SU-DHL-6 (cell line): Measurements from ENCODE around the gene WDPCP.

Experiments used
- H2AFZ ChIP-seq: fragments of 200-600 bp; sonication (generic); 2 replicates; pipeline ENCODE4 v1.6.1; 2014; ENCODE audit warnings: low read depth, mild to moderate bottlenecking, moderate library complexity, mixed read lengths, antibody characterized with exemption, low read length; ENCODE audit not compliant: severe bottlenecking
- H3F3A ChIP-seq: fragments of 200-600 bp; shearing (Covaris generic); 2 replicates; pipeline ENCODE4 v1.6.0; 2016; ENCODE audit warnings: antibody characterized with exemption, mild to moderate bottlenecking; ENCODE audit not compliant: insufficient read depth
- H3K27ac ChIP-seq: fragments of 200-600 bp; sonication (generic); 2 replicates; pipeline ENCODE4 v1.5.1; 2016; ENCODE audit warnings: low read depth, mild to moderate bottlenecking, low read length, moderate library complexity, mixed read lengths
- H3K27me3 ChIP-seq: fragments of 200-600 bp; sonication (generic), shearing (Covaris generic); 2 replicates; pipeline ENCODE4 v1.6.0; 2014; ENCODE audit warnings: mild to moderate bottlenecking, low read length
- H3K36me3 ChIP-seq: fragments of 200-600 bp; sonication (generic); 2 replicates; pipeline ENCODE4 v1.6.1; 2014; ENCODE audit warnings: mild to moderate bottlenecking, low read length, mixed read lengths
- H3K4me2 ChIP-seq: fragments of 300-600, 200-600 bp; shearing (Covaris generic), sonication (generic); 2 replicates; pipeline ENCODE4 v1.6.0; 2014; ENCODE audit warnings: low read length, low read depth, mild to moderate bottlenecking; ENCODE audit not compliant: poor library complexity, severe bottlenecking
- H3K4me3 ChIP-seq: fragments of 200-600 bp; sonication (generic); 2 replicates; pipeline ENCODE4 v1.5.1; 2014; ENCODE audit warnings: antibody characterized with exemption, low read length, mild to moderate bottlenecking, mixed read lengths; ENCODE audit not compliant: insufficient read depth, poor library complexity, severe bottlenecking
- H3K79me2 ChIP-seq: fragments of 200-600 bp; sonication (generic); 2 replicates; pipeline ENCODE4 v1.6.1; 2014; ENCODE audit warnings: mild to moderate bottlenecking, low read length, moderate library complexity; ENCODE audit not compliant: insufficient read depth
- H3K9ac ChIP-seq: fragments of 200-600 bp; sonication (generic); 2 replicates; pipeline ENCODE4 v1.7.0; 2014; ENCODE audit warnings: mild to moderate bottlenecking, low read length
- H3K9me2 ChIP-seq: fragments of 200-600 bp; sonication (generic); replicated peaks from 2 replicates; pipeline ENCODE4 v1.6.1; 2014; ENCODE audit warnings: low read length; ENCODE audit not compliant: insufficient read depth
- H3K9me3 ChIP-seq: fragments of 200-600 bp; sonication (generic); 2 replicates; pipeline ENCODE4 v1.6.1; 2014; ENCODE audit warnings: low read length, mixed read lengths; ENCODE audit not compliant: insufficient read depth
- H4K20me1 ChIP-seq: fragments of 200-600 bp; sonication (generic); 2 replicates; pipeline ENCODE4 v1.6.1; 2014; ENCODE audit warnings: low read depth, mild to moderate bottlenecking, antibody characterized with exemption, low read length, moderate library complexity, mixed read lengths
- CTCF ChIP-seq: fragments of 200-600 bp; sonication (generic); IDR thresholded peaks from one replicate; pipeline ENCODE4 v1.5.1; 2017; ENCODE audit warnings: antibody characterized with exemption, mild to moderate bottlenecking, low read length, moderate library complexity; ENCODE audit not compliant: insufficient read depth, poor library complexity, severe bottlenecking
- EZH2phosphoT487 ChIP-seq: fragments of 200-600 bp; sonication (generic), shearing (Covaris generic); conservative IDR thresholded peaks from 2 replicates; pipeline ENCODE4 v1.6.1; 2018; ENCODE audit warnings: mild to moderate bottlenecking, antibody characterized with exemption, low read length, moderate library complexity, mixed read lengths

The WDPCP gene

GRCh38 chr2:63131196-63131595, 457.1 kb downstream of the WDPCP start:
- H3K9me2 ChIP-seq, result no peaks in the 10 kb centered on the region
- H3F3A ChIP-seq, result no peaks in the 10 kb centered on the region
- H3K9me3 ChIP-seq, result no peaks in the 10 kb centered on the region
- H3K27me3 ChIP-seq, result no peaks in the 10 kb centered on the region
- no peaks in the 10 kb centered on the region for H4K20me1 ChIP-seq
- no peak overlapping the region for H3K9ac ChIP-seq
- H3K27ac ChIP-seq, result no peak overlapping the region
- H2AFZ ChIP-seq, result no peak overlapping the region
- H3K36me3 ChIP-seq, result no peaks in the 10 kb centered on the region
- TF ChIP-seq EZH2phosphoT487 (no peak), CTCF (no peak)
- H3K4me3 ChIP-seq, result no peak overlapping the region
- no peaks in the 10 kb centered on the region for H3K79me2 ChIP-seq
- no peak overlapping the region for H3K4me2 ChIP-seq

- H3K27ac ChIP-seq, result no peak overlapping the region
- no peak overlapping the region for H3K4me2 ChIP-seq
- no peaks in the 10 kb centered on the region for H3K36me3 ChIP-seq
- H3K27me3 ChIP-seq, result no peaks in the 10 kb centered on the region
- no peaks in the 10 kb centered on the region for H3K79me2 ChIP-seq
- no peak overlapping the region for H3K9ac ChIP-seq
- no peaks in the 10 kb centered on the region for H3K9me3 ChIP-seq
- no peak overlapping the region for H2AFZ ChIP-seq
- H3K9me2 ChIP-seq, result no peaks in the 10 kb centered on the region
- no peaks in the 10 kb centered on the region; the same call in 1 of the 2 replicates for H3F3A ChIP-seq
- no peaks in the 10 kb centered on the region for H4K20me1 ChIP-seq
- TF ChIP-seq EZH2phosphoT487 (no peak), CTCF (no peak)
- no peak overlapping the region for H3K4me3 ChIP-seq
These were observed 460.7 kb downstream of the WDPCP start for GRCh38 chr2:63127594-63127993.

GRCh38 chr2:63124850-63125249, 463.4 kb downstream of the WDPCP start:
- TF ChIP-seq CTCF (no peak), EZH2phosphoT487 (no peak)
- H2AFZ ChIP-seq, result no peak overlapping the region
- no peaks in the 10 kb centered on the region for H3K9me3 ChIP-seq
- no peaks in the 10 kb centered on the region; the same call in 1 of the 2 replicates for H3F3A ChIP-seq
- H3K9me2 ChIP-seq, result no peaks in the 10 kb centered on the region
- H3K4me3 ChIP-seq, result no peak overlapping the region
- no peaks in the 10 kb centered on the region for H3K27me3 ChIP-seq
- H3K9ac ChIP-seq, result no peak overlapping the region
- H3K79me2 ChIP-seq, result no peaks in the 10 kb centered on the region
- H3K36me3 ChIP-seq, result no peaks in the 10 kb centered on the region
- no peak overlapping the region for H3K27ac ChIP-seq
- no peaks in the 10 kb centered on the region for H4K20me1 ChIP-seq
- H3K4me2 ChIP-seq, result no peak overlapping the region
